Endodermal cell (in vitro differentiated cells): ENCODE data around the gene DHX58. TPM values are rescaled to one million over a fixed set of nuclear protein-coding genes. Genes with fewer than 3 reads are reported as not detected.

ENCODE experiments used
- DNase-seq: peaks from one replicate; pipeline ENCODE4 v3.0.0-alpha.2; 2017
- H3K27ac ChIP-seq: 2 replicates; pipeline ENCODE4 v1.5.1; 2013; ENCODE audit warnings: mild to moderate bottlenecking, low read depth, low read length, moderate library complexity
- H3K27me3 ChIP-seq: 2 replicates; pipeline ENCODE4 v1.6.1; 2013; ENCODE audit warnings: mild to moderate bottlenecking, low read length, moderate library complexity; ENCODE audit not compliant: insufficient read depth, control insufficient read depth, poor library complexity, severe bottlenecking
- H3K36me3 ChIP-seq: 2 replicates; pipeline ENCODE4 v1.7.0; 2013; ENCODE audit warnings: mild to moderate bottlenecking, low read length, moderate library complexity; ENCODE audit not compliant: control insufficient read depth, insufficient read depth
- H3K4me1 ChIP-seq: one replicate; pipeline ENCODE4 v1.7.0; 2013; ENCODE audit warnings: low read length; ENCODE audit not compliant: control insufficient read depth, insufficient read depth
- H3K4me3 ChIP-seq: 2 replicates; pipeline ENCODE4 v1.5.1; 2013; ENCODE audit warnings: mild to moderate bottlenecking, low read length, moderate library complexity
- H3K9ac ChIP-seq: 2 replicates; pipeline ENCODE4 v1.6.1; 2013; ENCODE audit warnings: mild to moderate bottlenecking, low read length, moderate library complexity; ENCODE audit not compliant: poor library complexity, severe bottlenecking; ENCODE audit errors: extremely low read depth
- H3K9me3 ChIP-seq: 2 replicates; pipeline ENCODE4 v1.6.1; 2013; ENCODE audit warnings: mild to moderate bottlenecking, low read length, moderate library complexity; ENCODE audit not compliant: control insufficient read depth
- H3K27ac Mint-ChIP-seq: 2 replicates; pipeline ENCODE4 v1.8.0; 2020; ENCODE audit warnings: mixed read lengths
- H3K27me3 Mint-ChIP-seq: 2 replicates; pipeline ENCODE4 v1.8.0; 2021; ENCODE audit warnings: mild to moderate bottlenecking, mixed read lengths; ENCODE audit not compliant: insufficient read depth
- H3K36me3 Mint-ChIP-seq: 2 replicates; pipeline ENCODE4 v1.8.0; 2020; ENCODE audit warnings: low read depth, mixed read lengths
- H3K4me1 Mint-ChIP-seq: 2 replicates; pipeline ENCODE4 v1.8.0; 2020; ENCODE audit warnings: mixed read lengths
- H3K4me3 Mint-ChIP-seq: 2 replicates; pipeline ENCODE4 v1.8.0; 2020; ENCODE audit warnings: mild to moderate bottlenecking, moderate library complexity, mixed read lengths
- H3K9me3 Mint-ChIP-seq: 2 replicates; pipeline ENCODE4 v1.8.0; 2020; ENCODE audit warnings: mild to moderate bottlenecking, mixed read lengths
- CTCF ChIP-seq: fragments of 200-600 bp; sonication (generic); conservative IDR thresholded peaks from 2 replicates; pipeline ENCODE4 v1.5.0; 2021; ENCODE audit warnings: antibody characterized with exemption, mild to moderate bottlenecking
- WGBS, 2 experiments: methylation state at CpG; one replicate each; pipeline versions ENCODE4 v1.1.5 to v1.1.7; 2013; ENCODE audit warnings: missing lambda C conversion rate in 2 of 2, mixed read lengths in 1 of 2; ENCODE audit not compliant: insufficient coverage in 1 of 2, insufficient read length in 1 of 2; 5-methylcytosine and 5-hydroxymethylcytosine counted together
- total RNA-seq, 2 donors: library from RNA; stranded (reverse); fragmentation: NEBNext Ultra II Directional in 1 of 2; extraction: Animal tissue kit (Norgen Biotek cat#: 25700) in 1 of 2; gene quantifications; 2 replicates in 1 of 2; 3 replicates in 1 of 2; pipeline ENCODE4 v1.2.1, GENCODE V29; 2021

DHX58 gene
- total RNA-seq, 2 donors from 2014 or later: 0.38 to 0.48 TPM

- no peak overlapping the region for H3K27ac ChIP-seq
- peaks cover 22% of the 10 kb centered on the region for H3K27me3 Mint-ChIP-seq
- no peak overlapping the region for H3K9ac ChIP-seq
- 63 to 74% methylated on average over 3 to 6 of the region's 6 CpGs for WGBS, 2 experiments
- H3K4me3 ChIP-seq: peak overlapping the region; percentile 67
- peaks cover 15% of the 10 kb centered on the region for H3K27me3 ChIP-seq
- H3K9me3 Mint-ChIP-seq: no peaks in the 10 kb centered on the region
- DNase-seq: no peak
- no peak for TF ChIP-seq CTCF
- no peak overlapping the region for H3K27ac Mint-ChIP-seq
- H3K9me3 ChIP-seq: no peaks in the 10 kb centered on the region
- H3K36me3 Mint-ChIP-seq: no peaks in the 10 kb centered on the region
- H3K36me3 ChIP-seq: no peaks in the 10 kb centered on the region
- peak overlapping the region; percentile 53 for H3K4me3 Mint-ChIP-seq
- H3K4me1 ChIP-seq: no peaks in the 10 kb centered on the region
- H3K4me1 Mint-ChIP-seq: no peaks in the 10 kb centered on the region
These were observed 5.4 kb downstream of the DHX58 start for GRCh38 chr17:42107124-42107523.

DNA sequence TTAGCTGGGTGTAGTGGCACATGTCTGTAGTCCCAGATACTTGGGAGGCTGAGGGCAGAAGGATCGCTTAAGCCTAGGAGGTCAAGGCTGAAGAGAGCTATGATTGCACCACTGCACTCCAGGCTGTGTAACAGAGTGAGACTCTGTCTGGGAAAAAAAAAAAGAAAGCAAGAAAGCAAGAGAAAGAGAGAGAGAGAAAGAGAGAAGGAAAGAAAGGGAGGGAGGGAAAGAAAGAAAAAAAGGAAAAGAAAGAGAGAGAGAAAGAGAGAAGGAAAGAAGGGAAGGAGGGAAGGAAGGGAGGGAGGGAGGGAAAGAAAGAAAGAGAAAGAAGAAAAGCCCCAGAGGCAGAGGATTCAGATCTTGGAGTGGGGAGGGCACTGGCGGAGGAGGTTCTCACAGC is 6.5 kb downstream of the DHX58 start:
- H3K9me3 ChIP-seq: no peaks in the 10 kb centered on the region
- H3K4me1 Mint-ChIP-seq: no peaks in the 10 kb centered on the region
- no peak overlapping the region for H3K4me3 ChIP-seq
- no peaks in the 10 kb centered on the region for H3K4me1 ChIP-seq
- TF ChIP-seq CTCF: no peak
- no peaks in the 10 kb centered on the region for H3K36me3 ChIP-seq
- no peak overlapping the region for H3K9ac ChIP-seq
- H3K27ac Mint-ChIP-seq: no peak overlapping the region
- H3K36me3 Mint-ChIP-seq: no peaks in the 10 kb centered on the region
- WGBS, 2 experiments: 86 to 90% methylated on average over 1 of the region's 2 CpGs
- no peak for DNase-seq
- H3K4me3 Mint-ChIP-seq: no peak overlapping the region
- no peaks in the 10 kb centered on the region for H3K9me3 Mint-ChIP-seq
- H3K27me3 Mint-ChIP-seq: peaks cover 24% of the 10 kb centered on the region
- H3K27ac ChIP-seq: no peak overlapping the region
- H3K27me3 ChIP-seq: peaks cover 19% of the 10 kb centered on the region

GRCh38 chr17:42104264-42104663 is 8.2 kb downstream of the DHX58 start:
- Histone ChIP-seq H3K27ac (no peak overlapping the region), H3K9ac (no peak overlapping the region), H3K27me3 (peaks cover 21% of the 10 kb centered on the region), H3K4me3 (no peak overlapping the region), H3K36me3 (no peaks in the 10 kb centered on the region), H3K9me3 (no peaks in the 10 kb centered on the region), H3K4me1 (no peaks in the 10 kb centered on the region)
- 67 to 93% methylated on average over 1 to 3 of the region's 3 CpGs for WGBS, 2 experiments
- H3K4me1 Mint-ChIP-seq: no peaks in the 10 kb centered on the region
- H3K27me3 Mint-ChIP-seq: peaks cover 27% of the 10 kb centered on the region
- no peak overlapping the region for H3K4me3 Mint-ChIP-seq
- H3K9me3 Mint-ChIP-seq: no peaks in the 10 kb centered on the region
- no peaks in the 10 kb centered on the region for H3K36me3 Mint-ChIP-seq
- H3K27ac Mint-ChIP-seq: no peak overlapping the region
- no peak for DNase-seq
- TF ChIP-seq CTCF: no peak
